ENCODE results near the gene AHCYL2. TPM values are rescaled to one million over a fixed set of nuclear protein-coding genes. Genes with fewer than 3 reads are reported as not detected.

Gene AHCYL2
- total and polyA plus RNA-seq, 5 donors from 2014 or later, result 6.2 to 18.5 (median 8.3) TPM

Other genes starting within 250 kb of the AHCYL2 start
- 31.6 TPM for gene TNPO3, start 169.9 kb upstream of the AHCYL2 start, total RNA-seq
- 10 to 100 TPM; 34.6 to 48.8 (median 37.3) TPM for gene TNPO3, start 169.9 kb upstream of the AHCYL2 start, polyA plus RNA-seq
- 4.5 TPM for gene TSPAN33, start 80.3 kb upstream of the AHCYL2 start, total RNA-seq
- 1 to 10 TPM in 3 of 4 donors, under 1 TPM in 1; 0.96 to 3.2 (median 2.2) TPM for gene TSPAN33, start 80.3 kb upstream of the AHCYL2 start, polyA plus RNA-seq
- gene SMO, start 36.4 kb upstream of the AHCYL2 start, total RNA-seq, result 0.12 TPM
- gene SMO, start 36.4 kb upstream of the AHCYL2 start, polyA plus RNA-seq, result not detected
- gene STRIP2, start 209.4 kb downstream of the AHCYL2 start, total RNA-seq, result 1.7 TPM
- gene STRIP2, start 209.4 kb downstream of the AHCYL2 start, polyA plus RNA-seq, result under 1 TPM in 3 of 4 donors, not detected in 1; 0.13 to 0.78 (median 0.56) TPM

Measured in CD4-positive, CD25-positive, alpha-beta regulatory T cell (primary cell).